Adrenal gland (tissue), 12 donors: ENCODE results near the gene NINJ1. TPM values are rescaled to one million over a fixed set of nuclear protein-coding genes. Genes with fewer than 3 reads are reported as not detected.

Experiments
- DNase-seq, 7 donors: peaks; one replicate each; pipeline ENCODE4 v3.0.0-alpha.2; 2019 to 2020
- H3K27ac ChIP-seq, 5 donors: fragments of 200-600 bp; sonication (generic) in 4 of 5; 1 replicate in 3 of 5; 2 replicates in 2 of 5; pipeline versions ENCODE4 v1.5.1 to v1.8.0; 2016 to 2020; ENCODE audit warnings: mild to moderate bottlenecking in 1 of 5
- H3K27me3 ChIP-seq: fragments of 200-600 bp; 2 replicates; pipeline ENCODE4 v1.8.0; 2021
- H3K36me3 ChIP-seq, 2 donors: fragments of 200-600 bp; replicated peaks in 1 of 2; 1 replicate in 1 of 2; 2 replicates in 1 of 2; pipeline versions ENCODE4 v1.5.1 to v1.8.0; 2018 to 2022
- H3K4me1 ChIP-seq, 2 donors: fragments of 200-600 bp; replicated peaks in 1 of 2; 1 replicate in 1 of 2; 2 replicates in 1 of 2; pipeline versions ENCODE4 v1.5.1 to v1.8.0; 2018 to 2021
- H3K4me3 ChIP-seq, 4 donors: fragments of 200-600 bp; sonication (generic) in 3 of 4; one replicate each; pipeline ENCODE4 v1.5.1; 2016 to 2018
- H3K9me3 ChIP-seq, 3 donors: fragments of 200-600 bp; sonication (generic) in 1 of 3; replicated peaks in 1 of 3; 1 replicate in 2 of 3; 2 replicates in 1 of 3; pipeline versions ENCODE4 v1.5.1 to v1.8.0; 2016 to 2021
- CTCF ChIP-seq, 6 experiments: fragments of 450-650 bp in 4 of 6; fragments of 200-600 bp in 2 of 6; sonication (generic) in 1 of 6; IDR thresholded peaks; 1 replicate in 5 of 6; 2 replicates in 1 of 6; pipeline versions ENCODE4 v1.5.1 to v1.8.0; 2016 to 2021; ENCODE audit warnings: antibody characterized with exemption in 6 of 6, mild to moderate bottlenecking in 2 of 6, moderate library complexity in 1 of 6
- POLR2A ChIP-seq, 2 donors: fragments of 450-650 bp; IDR thresholded peaks; one replicate each; pipeline ENCODE4 v1.6.1; 2017; ENCODE audit warnings: antibody characterized with exemption in 2 of 2, mild to moderate bottlenecking in 2 of 2, moderate library complexity in 1 of 2
- WGBS, 4 donors: extraction: QIAGEN DNeasy Blood & Tissue Kit in 2 of 4; methylation state at CpG; one replicate each; pipeline versions ENCODE4 v1.1.5 to v1.1.7; 2013 to 2017; 5-methylcytosine and 5-hydroxymethylcytosine counted together
- intact Hi-C, 2 donors: fragments of 100-400 bp; cut with DNase I; formaldehyde crosslinking; loops; one replicate each; pipeline versions ENCODE4 v1.14.1 to v1.15.0; 2022 to 2023
- polyA plus RNA-seq, 3 donors: library from polyadenylated mRNA; stranded (reverse); fragments of 200-250 nt in 2 of 3; fragments of 350-450 nt in 1 of 3; fragmentation: Illumina TruSeq in 1 of 3; extraction: RNeasy Lipid Tissue Mini Kit (QIAGEN cat#74804) in 1 of 3; gene quantifications; one replicate each; pipeline ENCODE4 v1.2.3, GENCODE V29; 2013 to 2014
- total RNA-seq, 9 donors: library from RNA; depleted of rRNA in 4 of 9; stranded (reverse); fragments of >200 nt in 4 of 9; fragments of 120-200 nt in 1 of 9; fragmentation: NEBNext Ultra II Directional in 1 of 9; extraction: Animal tissue kit (Norgen Biotek cat#: 25700) in 1 of 9; gene quantifications; one replicate each; pipeline versions ENCODE4 v1.1.0 to v1.2.4, GENCODE V29; 2013 to 2023
- donor health status: healthy with polysubstance abuse.
- donor health status: Bipolar disorder and iron deficiency.
- donor health status: DM: yes; HTN: yes; CAD: no.
- donor health status: DM: no; HTN: no; CAD: no.
- donor health status: DM: no; HTN: no; CAD: no.
- donor health status: DM: yes; HTN: yes; CAD: no.

Gene NINJ1
- total and polyA plus RNA-seq, 12 donors = 25.6 to 339 (median 161) TPM

- peak overlapping the region; percentile 75 to 99 (median 97) for H3K27ac ChIP-seq
- DNase-seq = peak in 1 of 7 donors; percentile 19
- TF ChIP-seq CTCF (IDR thresholded peaks at IDR 0.05) (no peak), POLR2A (IDR thresholded peaks at IDR 0.05) (no peak)
- 72 to 82% (median 78%) methylated on average over 8 to 14 of the region's 14 CpGs for WGBS, 4 donors
- intact Hi-C loops = no loop called here
- H3K27me3 ChIP-seq = no peaks in the 10 kb centered on the region
- H3K4me1 ChIP-seq = peaks cover 32 to 49% of the 10 kb centered on the region in 2 donors
- H3K4me3 ChIP-seq = peak overlapping the region in 3 of 4 donors; percentile 11 to 87 (median 76)
- no peaks in the 10 kb centered on the region for H3K36me3 ChIP-seq
- H3K9me3 ChIP-seq = no peaks in the 10 kb centered on the region
Observed at GRCh38 chr9:93134740-93135444, 841 bp upstream of the NINJ1 start.

- DNase-seq = peak; percentile 82 to 93 (median 90)
- intact Hi-C loops = no loop called here
- no peaks in the 10 kb centered on the region for H3K9me3 ChIP-seq
- H3K27ac ChIP-seq = peak overlapping the region; percentile 95 to 99 (median 97)
- 0 to 1% (median 0%) methylated on average over 9 to 34 of the region's 34 CpGs for WGBS, 4 donors
- peak overlapping the region; percentile 43 to 87 (median 81) for H3K4me3 ChIP-seq
- no peaks in the 10 kb centered on the region for H3K36me3 ChIP-seq
- peaks cover 45 to 62% of the 10 kb centered on the region in 2 donors for H3K4me1 ChIP-seq
- no peaks in the 10 kb centered on the region for H3K27me3 ChIP-seq
- TF ChIP-seq CTCF (IDR thresholded peaks at IDR 0.05) = no peak
- peak; percentile 69 to 85 for TF ChIP-seq POLR2A (IDR thresholded peaks at IDR 0.05)
Observed at GRCh38 chr9:93133681-93134014, 403 bp downstream of the NINJ1 start.

- Histone ChIP-seq H3K27me3 (no peaks in the 10 kb centered on the region), H3K9me3 (no peaks in the 10 kb centered on the region), H3K4me1 (peaks cover 47 to 67% of the 10 kb centered on the region in 2 donors), H3K27ac (peak overlapping the region; percentile 95 to 99 (median 97)), H3K4me3 (peak overlapping the region; percentile 43 to 87 (median 81)), H3K36me3 (no peaks in the 10 kb centered on the region)
- 10 to 16% (median 14%) methylated on average over 15 to 21 of the region's 21 CpGs for WGBS, 4 donors
- intact Hi-C loops = no loop called here
- TF ChIP-seq POLR2A (IDR thresholded peaks at IDR 0.05) (peak in 1 of 2 donors; percentile 7), CTCF (IDR thresholded peaks at IDR 0.05) (no peak)
- peak; percentile 63 to 82 (median 75) for DNase-seq
Observed at GRCh38 chr9:93132946-93133680, 938 bp downstream of the NINJ1 start.

GRCh38 chr9:93132287-93132927 lies 1.6 kb downstream of the NINJ1 start:
- peak overlapping the region in 3 of 4 donors; percentile 76 to 87 (median 86) for H3K4me3 ChIP-seq
- peaks cover 51 to 74% of the 10 kb centered on the region in 2 donors for H3K4me1 ChIP-seq
- peak; percentile 90 to 97 (median 95) for DNase-seq
- intact Hi-C loops = no loop called here
- H3K27me3 ChIP-seq = no peaks in the 10 kb centered on the region
- H3K9me3 ChIP-seq = no peaks in the 10 kb centered on the region
- TF ChIP-seq POLR2A (IDR thresholded peaks at IDR 0.05) = peak; percentile 55 to 87
- no peak for TF ChIP-seq CTCF (IDR thresholded peaks at IDR 0.05)
- WGBS, 4 donors = 14 to 21% (median 17%) methylated on average over 4 to 12 of the region's 12 CpGs
- H3K27ac ChIP-seq = peak overlapping the region; percentile 95 to 99 (median 97)
- no peaks in the 10 kb centered on the region for H3K36me3 ChIP-seq
